HepG2 (cell line): ENCODE results near the gene PBX4. TPM values are rescaled to one million over a fixed set of nuclear protein-coding genes. Genes with fewer than 3 reads are reported as not detected.

Experiments used
- ATF1 ChIP-seq: IDR thresholded peaks from 2 replicates; pipeline ENCODE4 v1.6.1; 2016; ENCODE audit warnings: mild to moderate bottlenecking, control low read depth
- CHD4 ChIP-seq: fragments of 200-600 bp; sonication (generic); IDR thresholded peaks from 2 replicates; pipeline ENCODE4 v1.7.0; 2017; ENCODE audit warnings: mild to moderate bottlenecking, low read length, borderline replicate concordance
- DPF2 ChIP-seq: sonication (generic); formaldehyde crosslinking; IDR thresholded peaks from 2 replicates; pipeline ENCODE4 v1.4.0; 2020; ENCODE audit warnings: mild to moderate bottlenecking, low read depth, missing genetic modification reagents, borderline replicate concordance
- GLI4 ChIP-seq: sonication (generic); formaldehyde crosslinking; IDR thresholded peaks from 2 replicates; pipeline ENCODE4 v1.5.1; 2020; ENCODE audit warnings: missing genetic modification reagents, mild to moderate bottlenecking, moderate library complexity, borderline replicate concordance
- HMGXB4 ChIP-seq, 2 experiments: sonication (generic) in 1 of 2; formaldehyde crosslinking in 1 of 2; IDR thresholded peaks; 2 replicates each; pipeline versions ENCODE4 v1.4.0 to v1.6.1; 2018 to 2020; ENCODE audit warnings: missing genetic modification reagents in 2 of 2, borderline replicate concordance in 1 of 2, low read depth in 1 of 2, mild to moderate bottlenecking in 1 of 2, missing biosample characterization in 1 of 2
- NFIB ChIP-seq: sonication (generic); formaldehyde crosslinking; IDR thresholded peaks from 2 replicates; pipeline ENCODE4 v1.9.0; 2021; ENCODE audit warnings: missing genetic modification reagents, mild to moderate bottlenecking, borderline replicate concordance
- ZBTB4 ChIP-seq: sonication (generic); formaldehyde crosslinking; IDR thresholded peaks from 2 replicates; pipeline ENCODE4 v1.4.0; 2020; ENCODE audit warnings: missing genetic modification reagents, mild to moderate bottlenecking, borderline replicate concordance
- ZFYVE20 ChIP-seq: sonication (generic); formaldehyde crosslinking; IDR thresholded peaks from 2 replicates; pipeline ENCODE4 v1.8.0; 2023; ENCODE audit warnings: low read depth, mild to moderate bottlenecking, moderate library complexity, missing genetic modification reagents, borderline replicate concordance
- ZKSCAN8 ChIP-seq: IDR thresholded peaks from 2 replicates; pipeline ENCODE4 v1.6.1; 2016; ENCODE audit warnings: borderline replicate concordance, missing genetic modification reagents, missing compliant biosample characterization
- ZNF282 ChIP-seq: fragments of 450-650 bp; IDR thresholded peaks from 2 replicates; pipeline ENCODE4 v1.6.1; 2018; ENCODE audit not compliant: partially characterized antibody
- ZNF383 ChIP-seq: sonication (generic); formaldehyde crosslinking; IDR thresholded peaks from 2 replicates; pipeline ENCODE4 v1.4.0; 2020; ENCODE audit warnings: missing genetic modification reagents, mild to moderate bottlenecking, borderline replicate concordance
- ZNF512B ChIP-seq: sonication (generic); formaldehyde crosslinking; IDR thresholded peaks from 2 replicates; pipeline ENCODE4 v1.5.1; 2020; ENCODE audit warnings: missing genetic modification reagents, mild to moderate bottlenecking, borderline replicate concordance
- ZNF616 ChIP-seq: sonication (generic); formaldehyde crosslinking; IDR thresholded peaks from 2 replicates; pipeline ENCODE4 v1.5.0; 2020; ENCODE audit warnings: low read depth, mild to moderate bottlenecking, missing genetic modification reagents
- polyA plus RNA-seq, 8 experiments: library from polyadenylated mRNA; depleted of rRNA in 3 of 8; stranded (reverse) in 7 of 8; unstranded in 1 of 8; fragments of >200 nt; fragmentation: Illumina TruSeq in 4 of 8; extraction: Trizol in 4 of 8; gene quantifications; 2 replicates each; pipeline versions ENCODE4 v1.2.1 to v1.2.3, GENCODE V29; 2011 to 2016; ENCODE audit warnings: low read depth in 4 of 8, missing spikeins in 1 of 8, mixed read lengths in 1 of 8; ENCODE audit not compliant: insufficient read depth in 1 of 8
- total RNA-seq, 5 experiments: library from RNA; depleted of rRNA; stranded (reverse); fragments of >200 nt; fragmentation: Illumina TruSeq; extraction: Trizol; gene quantifications; 2 replicates each; pipeline ENCODE4 v1.2.3, GENCODE V29; 2016; ENCODE audit warnings: low read depth in 1 of 5
- TF ChIP-seq, protein P1 (sequence below): sonication (generic); formaldehyde crosslinking; conservative IDR thresholded peaks from 2 replicates; pipeline ENCODE4 v1.4.0; 2020; ENCODE audit warnings: missing genetic modification reagents
- TF ChIP-seq, protein P2 (sequence below): sonication (generic); formaldehyde crosslinking; IDR thresholded peaks from 2 replicates; pipeline ENCODE4 v1.9.0; 2021; ENCODE audit warnings: missing genetic modification reagents, mild to moderate bottlenecking, borderline replicate concordance

Gene PBX4
- total and polyA plus RNA-seq, 2 of the 13 experiments (the other 11 are each of a cell fraction or from before 2014, with no cell fraction given) = not detected

- TF ChIP-seq CHD4 (no peak), ATF1 (CRISPR knock-in tag) (no peak), ZNF512B (CRISPR knock-in tag) (no peak), ZKSCAN8 (no peak), NFIB (CRISPR knock-in tag) (no peak), ZBTB4 (CRISPR knock-in tag) (no peak), ZNF616 (CRISPR knock-in tag) (0 out of 2 replicates have a peak, but pooled peaks have one; percentile 27), DPF2 (no peak), GLI4 (CRISPR knock-in tag) (no peak; the same call in 1 of the 2 replicates), ZNF383 (CRISPR knock-in tag) (no peak), ZFYVE20 (CRISPR knock-in tag) (no peak), ZNF282 (no peak), HMGXB4 (CRISPR knock-in tag; IDR thresholded peaks at IDR 0.05; ENCODE audit: borderline replicate concordance in 1 of 2, low read depth in 1 of 2) (peak in 1 of 2 experiments; percentile 12; a peak in 1 of 4 replicates)
- TF ChIP-seq, protein P1, sequence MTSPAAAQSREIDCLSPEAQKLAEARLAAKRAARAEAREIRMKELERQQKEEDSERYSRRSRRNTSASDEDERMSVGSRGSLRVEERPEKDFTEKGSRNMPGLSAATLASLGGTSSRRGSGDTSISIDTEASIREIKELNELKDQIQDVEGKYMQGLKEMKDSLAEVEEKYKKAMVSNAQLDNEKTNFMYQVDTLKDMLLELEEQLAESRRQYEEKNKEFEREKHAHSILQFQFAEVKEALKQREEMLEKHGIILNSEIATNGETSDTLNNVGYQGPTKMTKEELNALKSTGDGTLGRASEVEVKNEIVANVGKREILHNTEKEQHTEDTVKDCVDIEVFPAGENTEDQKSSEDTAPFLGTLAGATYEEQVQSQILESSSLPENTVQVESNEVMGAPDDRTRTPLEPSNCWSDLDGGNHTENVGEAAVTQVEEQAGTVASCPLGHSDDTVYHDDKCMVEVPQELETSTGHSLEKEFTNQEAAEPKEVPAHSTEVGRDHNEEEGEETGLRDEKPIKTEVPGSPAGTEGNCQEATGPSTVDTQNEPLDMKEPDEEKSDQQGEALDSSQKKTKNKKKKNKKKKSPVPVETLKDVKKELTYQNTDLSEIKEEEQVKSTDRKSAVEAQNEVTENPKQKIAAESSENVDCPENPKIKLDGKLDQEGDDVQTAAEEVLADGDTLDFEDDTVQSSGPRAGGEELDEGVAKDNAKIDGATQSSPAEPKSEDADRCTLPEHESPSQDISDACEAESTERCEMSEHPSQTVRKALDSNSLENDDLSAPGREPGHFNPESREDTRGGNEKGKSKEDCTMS (CRISPR knock-in tag) = no peak
- TF ChIP-seq, protein P2, sequence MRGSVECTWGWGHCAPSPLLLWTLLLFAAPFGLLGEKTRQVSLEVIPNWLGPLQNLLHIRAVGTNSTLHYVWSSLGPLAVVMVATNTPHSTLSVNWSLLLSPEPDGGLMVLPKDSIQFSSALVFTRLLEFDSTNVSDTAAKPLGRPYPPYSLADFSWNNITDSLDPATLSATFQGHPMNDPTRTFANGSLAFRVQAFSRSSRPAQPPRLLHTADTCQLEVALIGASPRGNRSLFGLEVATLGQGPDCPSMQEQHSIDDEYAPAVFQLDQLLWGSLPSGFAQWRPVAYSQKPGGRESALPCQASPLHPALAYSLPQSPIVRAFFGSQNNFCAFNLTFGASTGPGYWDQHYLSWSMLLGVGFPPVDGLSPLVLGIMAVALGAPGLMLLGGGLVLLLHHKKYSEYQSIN = no peak
Measured at GRCh38 chr19:19663256-19664120, 45.0 kb upstream of the PBX4 start, which contains the start of gene ATP13A1 (continued).
